ENCODE measurements around the gene FGFR3. TPM values are rescaled to one million over a fixed set of nuclear protein-coding genes. Genes with fewer than 3 reads are reported as not detected.

FGFR3 gene
- total RNA-seq, 2 experiments from 2014 or later: 0.07 to 1.0 TPM

- H3K36me3 Mint-ChIP-seq (ENCODE audit: low read depth): no peaks in the 10 kb centered on the region
- POLR2A ChIA-PET: interaction anchor here (0.7 kb wide), 1 partner anchor 9 kb away, joined by 3 read pairs; no protein-coding TSS in a partner anchor
- H3K27me3 Mint-ChIP-seq: peaks cover under 1% of the 10 kb centered on the region
- intact Hi-C loops (cut with micrococcal nuclease): no loop called here
- H3K4me1 Mint-ChIP-seq (ENCODE audit: low read depth): no peaks in the 10 kb centered on the region
- H3K4me3 Mint-ChIP-seq: no peak overlapping the region
- H3K27ac Mint-ChIP-seq: no peak overlapping the region
- TF ChIP-seq, protein P1, sequence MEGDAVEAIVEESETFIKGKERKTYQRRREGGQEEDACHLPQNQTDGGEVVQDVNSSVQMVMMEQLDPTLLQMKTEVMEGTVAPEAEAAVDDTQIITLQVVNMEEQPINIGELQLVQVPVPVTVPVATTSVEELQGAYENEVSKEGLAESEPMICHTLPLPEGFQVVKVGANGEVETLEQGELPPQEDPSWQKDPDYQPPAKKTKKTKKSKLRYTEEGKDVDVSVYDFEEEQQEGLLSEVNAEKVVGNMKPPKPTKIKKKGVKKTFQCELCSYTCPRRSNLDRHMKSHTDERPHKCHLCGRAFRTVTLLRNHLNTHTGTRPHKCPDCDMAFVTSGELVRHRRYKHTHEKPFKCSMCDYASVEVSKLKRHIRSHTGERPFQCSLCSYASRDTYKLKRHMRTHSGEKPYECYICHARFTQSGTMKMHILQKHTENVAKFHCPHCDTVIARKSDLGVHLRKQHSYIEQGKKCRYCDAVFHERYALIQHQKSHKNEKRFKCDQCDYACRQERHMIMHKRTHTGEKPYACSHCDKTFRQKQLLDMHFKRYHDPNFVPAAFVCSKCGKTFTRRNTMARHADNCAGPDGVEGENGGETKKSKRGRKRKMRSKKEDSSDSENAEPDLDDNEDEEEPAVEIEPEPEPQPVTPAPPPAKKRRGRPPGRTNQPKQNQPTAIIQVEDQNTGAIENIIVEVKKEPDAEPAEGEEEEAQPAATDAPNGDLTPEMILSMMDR (IDR thresholded peaks at IDR 0.05): no peak
- CTCF ChIA-PET: interaction anchor here (1.1 to 1.9 kb wide), 2 partner anchors 23 to 38 kb away, joined by 3 to 5 read pairs; no protein-coding TSS in a partner anchor
- ATAC-seq (no peak), DNase-seq (no peak)
- H3K9me3 Mint-ChIP-seq: no peaks in the 10 kb centered on the region
Measured at GRCh38 chr4:1786544-1787362, 6.3 kb upstream of the FGFR3 start.

DNA sequence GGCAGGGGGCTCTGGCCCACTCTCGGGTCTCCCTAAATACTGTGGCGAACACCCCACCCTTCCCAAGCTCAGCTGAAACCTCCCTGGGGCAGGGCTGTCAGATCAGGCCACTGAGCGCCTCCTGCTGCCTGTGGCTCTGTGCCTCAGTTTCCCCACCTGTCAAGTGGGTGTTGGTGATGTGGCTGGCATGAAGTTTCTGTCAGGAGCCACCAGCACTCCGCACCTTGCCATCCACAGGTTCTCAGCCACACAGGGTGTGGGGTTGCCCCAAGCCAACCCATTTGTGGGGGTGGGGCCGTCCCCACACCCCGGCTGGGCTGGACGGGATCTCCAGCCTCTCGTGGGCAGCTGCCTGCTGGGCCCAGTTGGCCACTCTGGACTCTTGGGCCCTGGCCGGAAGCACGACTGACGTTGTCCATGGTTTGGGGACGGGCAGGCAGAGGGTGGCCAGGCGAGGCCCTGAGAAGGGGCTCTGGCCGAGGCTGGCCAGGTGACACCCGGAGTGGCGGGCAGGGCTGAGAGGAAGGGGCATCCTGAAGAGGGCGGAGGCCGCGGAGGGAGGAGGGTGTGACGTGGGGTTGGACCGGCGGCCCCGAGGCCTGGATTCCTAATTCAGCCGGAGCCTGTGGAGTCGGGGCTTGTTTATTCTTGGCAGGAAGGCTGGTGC lies 5.5 kb upstream of the FGFR3 start:
- intact Hi-C loops (cut with micrococcal nuclease): no loop called here
- Mint-ChIP-seq H3K9me3 (no peaks in the 10 kb centered on the region), H3K36me3 (ENCODE audit: low read depth) (no peaks in the 10 kb centered on the region), H3K4me1 (ENCODE audit: low read depth) (no peaks in the 10 kb centered on the region), H3K27ac (no peak overlapping the region), H3K4me3 (no peak overlapping the region), H3K27me3 (peaks cover 2% of the 10 kb centered on the region)
- ATAC-seq (no peak), DNase-seq (no peak)
- CTCF ChIA-PET: interaction anchor here (1.8 to 1.9 kb wide), 2 partner anchors 22 to 42 kb away, joined by 5 read pairs; no protein-coding TSS in a partner anchor
- TF ChIP-seq, protein P1 (IDR thresholded peaks at IDR 0.05): no peak
- POLR2A ChIA-PET: no interaction called here

- DNase-seq (no peak), ATAC-seq (no peak)
- Mint-ChIP-seq H3K9me3 (no peaks in the 10 kb centered on the region), H3K27ac (no peak overlapping the region), H3K27me3 (peaks cover 2% of the 10 kb centered on the region), H3K4me3 (no peak overlapping the region), H3K4me1 (ENCODE audit: low read depth) (no peaks in the 10 kb centered on the region), H3K36me3 (ENCODE audit: low read depth) (no peaks in the 10 kb centered on the region)
- intact Hi-C loops (cut with micrococcal nuclease): no loop called here
- ChIA-PET POLR2A (interaction anchor here (0.7 to 1.2 kb wide), 2 partner anchors 16 to 17 kb away, joined by 3 to 4 read pairs; no protein-coding TSS in a partner anchor), CTCF (interaction anchor here (1.5 to 1.8 kb wide), 3 partner anchors 20 to 95 kb away, joined by 4 to 5 read pairs (median 5); no protein-coding TSS in a partner anchor)
- TF ChIP-seq, protein P1 (IDR thresholded peaks at IDR 0.05): no peak
Measured at GRCh38 chr4:1788254-1788973, 4.7 kb upstream of the FGFR3 start.

DNA sequence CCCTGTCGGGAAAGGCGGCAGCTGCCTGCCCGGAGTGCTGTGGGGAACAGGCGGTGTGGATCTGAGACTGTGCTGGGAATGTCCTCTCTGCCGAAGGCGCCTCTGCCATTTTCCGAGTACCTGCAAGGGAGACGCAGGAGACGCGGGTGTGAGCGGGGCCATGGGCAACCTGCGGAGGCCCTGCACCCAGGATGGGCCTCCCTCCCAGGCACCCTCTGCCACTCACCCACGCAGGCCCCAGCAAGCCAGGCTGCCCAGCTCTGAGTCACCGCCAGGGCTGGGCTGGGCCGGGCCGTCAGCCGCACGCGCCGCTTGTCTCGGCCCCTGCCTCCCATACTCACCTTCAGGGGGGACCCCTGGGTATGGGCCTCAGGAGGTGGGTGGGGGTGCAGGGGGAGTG lies 3.5 kb upstream of the FGFR3 start:
- TF ChIP-seq, protein P1 (IDR thresholded peaks at IDR 0.05): no peak
- Mint-ChIP-seq H3K27ac (no peak overlapping the region), H3K27me3 (peaks cover 2% of the 10 kb centered on the region), H3K36me3 (ENCODE audit: low read depth) (no peaks in the 10 kb centered on the region), H3K9me3 (no peaks in the 10 kb centered on the region), H3K4me3 (no peak overlapping the region), H3K4me1 (ENCODE audit: low read depth) (no peaks in the 10 kb centered on the region)
- ChIA-PET POLR2A (interaction anchor here (1.0 to 1.2 kb wide), 2 partner anchors 9 to 18 kb away, joined by 3 to 4 read pairs; no protein-coding TSS in a partner anchor), CTCF (interaction anchor here (1.5 to 1.7 kb wide), 2 partner anchors 19 to 96 kb away, joined by 4 to 5 read pairs; no protein-coding TSS in a partner anchor)
- no peak for DNase-seq
- intact Hi-C loops (cut with micrococcal nuclease): no loop called here
- ATAC-seq: no peak
